HG03342 (cell line): ENCODE measurements around the gene OXNAD1.
A peak's percentile ranks its signal among the peaks of the same experiment; 100 is the strongest.

Experiments
- ATAC-seq: cut with Tn5 transposase; IDR thresholded peaks from one replicate; pipeline ENCODE4 v1.9.1; 2021; ENCODE audit warnings: mild to moderate bottlenecking, moderate library complexity; ENCODE audit not compliant: unreplicated experiment

OXNAD1 gene

GRCh38 chr3:16326724-16327349, 61.8 kb downstream of the OXNAD1 start:
- no peak for ATAC-seq

GRCh38 chr3:16328124-16328523, 63.1 kb downstream of the OXNAD1 start:
- no peak for ATAC-seq

GRCh38 chr3:16329036-16329825, 64.2 kb downstream of the OXNAD1 start:
- no peak for ATAC-seq

GRCh38 chr3:16329826-16330129, 64.8 kb downstream of the OXNAD1 start:
- no peak for ATAC-seq

- ATAC-seq = no peak
Measured at GRCh38 chr3:16330351-16330750, 65.3 kb downstream of the OXNAD1 start.

- ATAC-seq = no peak
Measured at GRCh38 chr3:16331319-16331883, 66.4 kb downstream of the OXNAD1 start.

GRCh38 chr3:16332904-16333426, 68.0 kb downstream of the OXNAD1 start:
- no peak for ATAC-seq

GRCh38 chr3:16334909-16335308, 69.9 kb downstream of the OXNAD1 start:
- no peak for ATAC-seq

GRCh38 chr3:16335333-16335732, 70.3 kb downstream of the OXNAD1 start:
- ATAC-seq = no peak

GRCh38 chr3:16335772-16336645, 71.0 kb downstream of the OXNAD1 start:
- no peak for ATAC-seq

- no peak for ATAC-seq
Measured at GRCh38 chr3:16336825-16337224, 71.8 kb downstream of the OXNAD1 start.

GRCh38 chr3:16337856-16338540, 73.0 kb downstream of the OXNAD1 start:
- ATAC-seq = peak; percentile 70

- peak; percentile 49 for ATAC-seq
Measured at GRCh38 chr3:16338999-16339398, 74.0 kb downstream of the OXNAD1 start.

- ATAC-seq = no peak
Measured at GRCh38 chr3:16343101-16343500, 78.1 kb downstream of the OXNAD1 start.

- ATAC-seq = no peak
Measured at GRCh38 chr3:16346413-16347081, 81.5 kb downstream of the OXNAD1 start.

- no peak for ATAC-seq
Measured at GRCh38 chr3:16347548-16347947, 82.5 kb downstream of the OXNAD1 start.

- ATAC-seq = no peak
Measured at GRCh38 chr3:16349986-16350596, 85.1 kb downstream of the OXNAD1 start.

- ATAC-seq = no peak
Measured at GRCh38 chr3:16350597-16351318, 85.7 kb downstream of the OXNAD1 start.

- no peak for ATAC-seq
Measured at GRCh38 chr3:16352428-16352827, 87.4 kb downstream of the OXNAD1 start.
